Measurements from ENCODE around the gene TMEM38B. TPM values are rescaled to one million over a fixed set of nuclear protein-coding genes. Genes with fewer than 3 reads are reported as not detected.
"Not testable (repeated sequence)": the region's sequence is repeated elsewhere in the genome, so short reads cannot be mapped to it uniquely, and the experiment has no call there.

Gene TMEM38B
- total and polyA plus RNA-seq, 3 experiments from 2014 or later: 16.1 to 19.2 (median 18.5) TPM

- Mint-ChIP-seq H3K4me1 (no peaks in the 10 kb centered on the region), H3K36me3 (peaks cover 26 to 95% (median 69%) of the 10 kb centered on the region in 3 donors), H3K9me3 (peaks cover 28 to 51% (median 40%) of the 10 kb centered on the region in 5 donors), H3K27ac (no peak overlapping the region), H3K27me3 (no peaks in the 10 kb centered on the region), H3K4me3 (no peak overlapping the region)
- Histone ChIP-seq H3K36me3 (ENCODE audit: insufficient read depth, low read length) (no peaks in the 10 kb centered on the region), H3K27ac (ENCODE audit: low read depth, low read length) (no peak overlapping the region), H3K9me3 (ENCODE audit: low read length) (peaks cover 11% of the 10 kb centered on the region), H3K4me1 (ENCODE audit: insufficient read depth, low read length) (no peaks in the 10 kb centered on the region), H3K4me3 (ENCODE audit: low read length) (no peak overlapping the region), H3K27me3 (ENCODE audit: insufficient read depth, low read length, poor library complexity, severe bottlenecking) (no peaks in the 10 kb centered on the region)
- no peak for DNase-seq
- POLR2A ChIA-PET: no interaction called here
- CTCF ChIA-PET: no interaction called here
Measured at GRCh38 chr9:105737205-105737604, 42.9 kb downstream of the TMEM38B start.

GRCh38 chr9:105742088-105742487, 47.7 kb downstream of the TMEM38B start:
- H3K27ac Mint-ChIP-seq: no peak overlapping the region
- no peak for DNase-seq
- H3K4me3 ChIP-seq (ENCODE audit: low read length): no peak overlapping the region
- peaks cover 0 to 10% (median 3%) of the 10 kb centered on the region in 5 donors for H3K9me3 Mint-ChIP-seq
- no peaks in the 10 kb centered on the region for H3K9me3 ChIP-seq (ENCODE audit: low read length)
- no peaks in the 10 kb centered on the region for H3K4me1 Mint-ChIP-seq
- H3K4me1 ChIP-seq (ENCODE audit: insufficient read depth, low read length): no peaks in the 10 kb centered on the region
- H3K4me3 Mint-ChIP-seq: no peak overlapping the region
- CTCF ChIA-PET: no interaction called here
- POLR2A ChIA-PET: no interaction called here
- H3K27me3 Mint-ChIP-seq: no peaks in the 10 kb centered on the region
- H3K27me3 ChIP-seq (ENCODE audit: insufficient read depth, low read length, poor library complexity, severe bottlenecking): no peaks in the 10 kb centered on the region
- no peaks in the 10 kb centered on the region for H3K36me3 ChIP-seq (ENCODE audit: insufficient read depth, low read length)
- peaks cover 9 to 67% (median 29%) of the 10 kb centered on the region in 3 donors for H3K36me3 Mint-ChIP-seq
- no peak overlapping the region for H3K27ac ChIP-seq (ENCODE audit: low read depth, low read length)

- H3K9me3 ChIP-seq (ENCODE audit: low read length); H3K4me1 ChIP-seq (ENCODE audit: insufficient read depth, low read length); H3K4me1 Mint-ChIP-seq; H3K27me3 ChIP-seq (ENCODE audit: insufficient read depth, low read length, poor library complexity, severe bottlenecking); H3K4me3 Mint-ChIP-seq; H3K27me3 Mint-ChIP-seq; CTCF ChIA-PET; H3K27ac Mint-ChIP-seq; H3K27ac ChIP-seq (ENCODE audit: low read depth, low read length); H3K4me3 ChIP-seq (ENCODE audit: low read length); DNase-seq; POLR2A ChIA-PET: not testable (repeated sequence)
- Mint-ChIP-seq H3K9me3 (peaks cover 3 to 40% (median 15%) of the 10 kb centered on the region in 5 donors), H3K36me3 (peaks cover 20 to 66% (median 47%) of the 10 kb centered on the region in 3 donors)
- peaks cover 17% of the 10 kb centered on the region for H3K36me3 ChIP-seq (ENCODE audit: insufficient read depth, low read length)
Measured at GRCh38 chr9:105747325-105747724, 53.0 kb downstream of the TMEM38B start.

GRCh38 chr9:105751761-105752160, 57.4 kb downstream of the TMEM38B start:
- no peaks in the 10 kb centered on the region for H3K4me1 ChIP-seq (ENCODE audit: insufficient read depth, low read length)
- no peaks in the 10 kb centered on the region for H3K27me3 Mint-ChIP-seq
- POLR2A ChIA-PET: no interaction called here
- H3K27me3 ChIP-seq (ENCODE audit: insufficient read depth, low read length, poor library complexity, severe bottlenecking): no peaks in the 10 kb centered on the region
- peaks cover 17% of the 10 kb centered on the region for H3K36me3 ChIP-seq (ENCODE audit: insufficient read depth, low read length)
- H3K27ac ChIP-seq (ENCODE audit: low read depth, low read length): no peak overlapping the region
- H3K9me3 Mint-ChIP-seq: peaks cover 22 to 74% (median 46%) of the 10 kb centered on the region in 5 donors
- H3K27ac Mint-ChIP-seq: no peak overlapping the region
- H3K36me3 Mint-ChIP-seq: peaks cover 25 to 84% (median 61%) of the 10 kb centered on the region in 3 donors
- CTCF ChIA-PET: no interaction called here
- H3K9me3 ChIP-seq (ENCODE audit: low read length): peaks cover 4% of the 10 kb centered on the region
- no peaks in the 10 kb centered on the region for H3K4me1 Mint-ChIP-seq
- DNase-seq: no peak
- H3K4me3 ChIP-seq (ENCODE audit: low read length): no peak overlapping the region
- no peak overlapping the region for H3K4me3 Mint-ChIP-seq

- Histone ChIP-seq H3K27ac (ENCODE audit: low read depth, low read length) (no peak overlapping the region), H3K4me3 (ENCODE audit: low read length) (no peak overlapping the region), H3K27me3 (ENCODE audit: insufficient read depth, low read length, poor library complexity, severe bottlenecking) (no peaks in the 10 kb centered on the region), H3K36me3 (ENCODE audit: insufficient read depth, low read length) (no peaks in the 10 kb centered on the region), H3K4me1 (ENCODE audit: insufficient read depth, low read length) (no peaks in the 10 kb centered on the region), H3K9me3 (ENCODE audit: low read length) (peaks cover 2% of the 10 kb centered on the region)
- H3K27ac Mint-ChIP-seq: no peak overlapping the region
- peaks cover 36 to 73% (median 57%) of the 10 kb centered on the region in 5 donors for H3K9me3 Mint-ChIP-seq
- ChIA-PET CTCF (no interaction called here), POLR2A (no interaction called here)
- DNase-seq: no peak
- no peaks in the 10 kb centered on the region for H3K4me1 Mint-ChIP-seq
- no peak overlapping the region for H3K4me3 Mint-ChIP-seq
- no peaks in the 10 kb centered on the region for H3K27me3 Mint-ChIP-seq
- H3K36me3 Mint-ChIP-seq: peaks cover 10 to 60% (median 21%) of the 10 kb centered on the region in 3 donors
Measured at GRCh38 chr9:105757496-105758251, 63.3 kb downstream of the TMEM38B start.

- Histone ChIP-seq H3K36me3 (ENCODE audit: insufficient read depth, low read length) (no peaks in the 10 kb centered on the region), H3K4me3 (ENCODE audit: low read length) (no peak overlapping the region), H3K27me3 (ENCODE audit: insufficient read depth, low read length, poor library complexity, severe bottlenecking) (no peaks in the 10 kb centered on the region), H3K27ac (ENCODE audit: low read depth, low read length) (no peak overlapping the region), H3K4me1 (ENCODE audit: insufficient read depth, low read length) (no peaks in the 10 kb centered on the region), H3K9me3 (ENCODE audit: low read length) (no peaks in the 10 kb centered on the region)
- Mint-ChIP-seq H3K4me3 (no peak overlapping the region), H3K27me3 (no peaks in the 10 kb centered on the region), H3K9me3 (peaks cover 19 to 55% (median 38%) of the 10 kb centered on the region in 5 donors), H3K36me3 (peaks cover 5 to 36% (median 10%) of the 10 kb centered on the region in 3 donors), H3K4me1 (no peaks in the 10 kb centered on the region), H3K27ac (no peak overlapping the region)
- no peak for DNase-seq
- POLR2A ChIA-PET: no interaction called here
- CTCF ChIA-PET: no interaction called here
Measured at GRCh38 chr9:105760053-105760452, 65.7 kb downstream of the TMEM38B start.

- H3K4me1 ChIP-seq (ENCODE audit: insufficient read depth, low read length); H3K27me3 ChIP-seq (ENCODE audit: insufficient read depth, low read length, poor library complexity, severe bottlenecking); H3K4me3 ChIP-seq (ENCODE audit: low read length); H3K36me3 ChIP-seq (ENCODE audit: insufficient read depth, low read length); H3K9me3 ChIP-seq (ENCODE audit: low read length); H3K27ac Mint-ChIP-seq; H3K27me3 Mint-ChIP-seq; POLR2A ChIA-PET; H3K4me1 Mint-ChIP-seq; CTCF ChIA-PET; DNase-seq: not testable (repeated sequence)
- Mint-ChIP-seq H3K4me3 (peak overlapping the region in 1 of 7 donors; percentile 23), H3K9me3 (peaks cover 7 to 58% (median 43%) of the 10 kb centered on the region in 5 donors), H3K36me3 (peaks cover 0 to 46% (median 28%) of the 10 kb centered on the region in 3 donors)
- peak overlapping the region; percentile 61 for H3K27ac ChIP-seq (ENCODE audit: low read depth, low read length)
Measured at GRCh38 chr9:105782561-105783494, 88.5 kb downstream of the TMEM38B start.

- H3K4me1 ChIP-seq (ENCODE audit: insufficient read depth, low read length); H3K27ac Mint-ChIP-seq; H3K4me3 Mint-ChIP-seq; H3K27me3 ChIP-seq (ENCODE audit: insufficient read depth, low read length, poor library complexity, severe bottlenecking); POLR2A ChIA-PET; DNase-seq; H3K27me3 Mint-ChIP-seq; H3K4me3 ChIP-seq (ENCODE audit: low read length); CTCF ChIA-PET; H3K36me3 ChIP-seq (ENCODE audit: insufficient read depth, low read length); H3K4me1 Mint-ChIP-seq; H3K9me3 ChIP-seq (ENCODE audit: low read length): not testable (repeated sequence)
- H3K9me3 Mint-ChIP-seq: peaks cover 14 to 62% (median 49%) of the 10 kb centered on the region in 5 donors
- peak overlapping the region; percentile 61 for H3K27ac ChIP-seq (ENCODE audit: low read depth, low read length)
- H3K36me3 Mint-ChIP-seq: peaks cover 0 to 49% (median 33%) of the 10 kb centered on the region in 3 donors
Measured at GRCh38 chr9:105783495-105783872, 89.1 kb downstream of the TMEM38B start.

Data from CD8-positive, alpha-beta memory T cell (primary cell).